ENCODE measurements around the gene LRRC49.

- no peak for TF ChIP-seq LEF1 (IDR thresholded peaks at IDR 0.05; ENCODE audit: borderline replicate concordance)
- TF ChIP-seq FOXA1 (IDR thresholded peaks at IDR 0.05), result no peak
- TF ChIP-seq ARNT (IDR thresholded peaks at IDR 0.05), result no peak
- no peak for TF ChIP-seq FOXK2 (IDR thresholded peaks at IDR 0.05)
- TF ChIP-seq BHLHE40 (IDR thresholded peaks at IDR 0.05; ENCODE audit: borderline replicate concordance), result no peak
- no peak for TF ChIP-seq ELF4 (IDR thresholded peaks at IDR 0.05)
- no peak for TF ChIP-seq TARDBP (IDR thresholded peaks at IDR 0.05)
- no peak for TF ChIP-seq CTBP1 (IDR thresholded peaks at IDR 0.05; ENCODE audit: borderline replicate concordance)
- TF ChIP-seq ZNF384 (IDR thresholded peaks at IDR 0.05), result no peak
Measured at GRCh38 chr15:71015342-71015741, 122.7 kb downstream of the LRRC49 start.
